Upper lobe of left lung (tissue), 6 donors: ENCODE measurements around the gene SH2B3. TPM values are rescaled to one million over a fixed set of nuclear protein-coding genes. Genes with fewer than 3 reads are reported as not detected.

ENCODE experiments used
- ATAC-seq, 2 donors: fragments of 200-7000 bp; cut with Tn5 transposase; one replicate each; pipeline ENCODE4 v1.9.1; 2022; ENCODE audit warnings: mild to moderate bottlenecking in 2 of 2, moderate library complexity in 2 of 2; ENCODE audit not compliant: low FRiP score in 2 of 2
- DNase-seq, 2 donors: peaks; one replicate each; pipeline ENCODE4 v3.0.0-alpha.2; 2019 to 2020
- H3K27ac ChIP-seq, 4 donors: fragments of 200-600 bp; sonication (generic); one replicate each; pipeline ENCODE4 v1.5.1; 2016 to 2019
- H3K27me3 ChIP-seq, 4 donors: fragments of 200-600 bp; sonication (generic); one replicate each; pipeline ENCODE4 v1.5.1; 2017 to 2019
- H3K36me3 ChIP-seq, 4 donors: fragments of 200-600 bp; sonication (generic); one replicate each; pipeline ENCODE4 v1.5.1; 2016 to 2019
- H3K4me1 ChIP-seq, 4 donors: fragments of 200-600 bp; sonication (generic); one replicate each; pipeline ENCODE4 v1.5.1; 2018 to 2019
- H3K4me3 ChIP-seq, 4 donors: fragments of 200-600 bp; sonication (generic); one replicate each; pipeline ENCODE4 v1.5.1; 2017 to 2019; ENCODE audit warnings: mild to moderate bottlenecking in 2 of 4, moderate library complexity in 1 of 4
- H3K9me3 ChIP-seq, 4 donors: fragments of 200-600 bp; sonication (generic); one replicate each; pipeline ENCODE4 v1.5.1; 2018 to 2019
- EP300 ChIP-seq, 4 donors: sonication (generic); formaldehyde crosslinking; IDR thresholded peaks; one replicate each; pipeline ENCODE4 v1.5.1; 2017; ENCODE audit warnings: antibody characterized with exemption in 4 of 4, control low read depth in 2 of 4
- POLR2A ChIP-seq, 4 donors: fragments of 450-650 bp; IDR thresholded peaks; one replicate each; pipeline ENCODE4 v1.5.1; 2016 to 2017; ENCODE audit warnings: antibody characterized with exemption in 4 of 4, mild to moderate bottlenecking in 2 of 4
- POLR2AphosphoS5 ChIP-seq, 2 donors: sonication (generic); formaldehyde crosslinking; IDR thresholded peaks; one replicate each; pipeline ENCODE4 v1.5.1; 2017; ENCODE audit warnings: antibody characterized with exemption in 2 of 2
- WGBS, 2 donors: methylation state at CpG; one replicate each; pipeline ENCODE4 v1.1.5; 2017 to 2018; 5-methylcytosine and 5-hydroxymethylcytosine counted together
- total RNA-seq, 6 donors: library from RNA; depleted of rRNA in 4 of 6; stranded (reverse); fragments of >200 nt in 4 of 6; gene quantifications; one replicate each; pipeline versions ENCODE4 v1.1.0 to v1.2.1, GENCODE V29; 2016 to 2021
- TF ChIP-seq, protein P1 (sequence below), 6 experiments: fragments of 450-650 bp in 4 of 6; fragments of 200-600 bp in 2 of 6; sonication (generic) in 2 of 6; IDR thresholded peaks; one replicate each; pipeline ENCODE4 v1.5.1; 2016 to 2019; ENCODE audit warnings: antibody characterized with exemption in 6 of 6
- donor health status: DM: no; HTN: no; CAD: no; lungs with moderate emphysema.
- donor health status: DM: no; HTN: yes; CAD: no; lungs with severe emphysema.

The SH2B3 gene
- total RNA-seq, 6 donors from 2014 or later, result 24.8 to 128 (median 52.5) TPM

DNA sequence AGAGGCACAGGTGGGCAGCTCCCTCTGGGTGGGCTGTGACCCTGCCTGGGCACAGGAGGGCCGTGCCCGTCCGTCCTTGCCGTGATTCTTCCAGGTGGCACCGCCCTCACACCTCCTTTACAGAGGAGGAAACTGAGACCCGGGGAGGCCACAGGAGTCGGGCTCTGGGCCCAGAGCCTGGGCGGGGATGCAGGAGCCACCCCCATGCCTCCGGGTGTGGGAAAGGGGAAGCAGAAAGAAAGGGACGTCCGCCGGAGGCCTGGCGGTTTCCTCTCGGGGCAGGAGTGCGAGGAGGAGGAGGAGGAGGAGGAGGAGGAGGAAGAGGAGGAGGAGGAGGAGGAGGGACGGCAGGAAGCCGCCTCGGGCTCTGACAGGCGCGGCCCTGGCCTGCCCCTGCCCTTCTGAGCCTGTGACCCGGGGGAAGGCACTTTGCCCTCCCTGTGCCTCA, 23.0 kb downstream of the SH2B3 start:
- Histone ChIP-seq H3K36me3 (peaks cover 0 to 2% (median 0%) of the 10 kb centered on the region in 4 donors), H3K4me1 (peaks cover 79 to 90% (median 87%) of the 10 kb centered on the region in 4 donors), H3K27me3 (no peaks in the 10 kb centered on the region), H3K4me3 (peak overlapping the region in 2 of 4 donors; percentile 6 to 23), H3K9me3 (no peaks in the 10 kb centered on the region), H3K27ac (peak overlapping the region; percentile 67 to 89 (median 84))
- DNase-seq (peak; percentile 73 to 79), ATAC-seq (peak; percentile 20 to 66)
- TF ChIP-seq POLR2A (IDR thresholded peaks at IDR 0.05) (no peak), POLR2AphosphoS5 (IDR thresholded peaks at IDR 0.05) (peak in 1 of 2 donors; percentile 39)
- WGBS, 2 donors, result 29 to 36% methylated on average over 6 to 21 of the region's 21 CpGs

- no peaks in the 10 kb centered on the region for H3K9me3 ChIP-seq
- peak overlapping the region; percentile 67 to 89 (median 84) for H3K27ac ChIP-seq
- ATAC-seq, result no peak
- peak overlapping the region in 2 of 4 donors; percentile 6 to 11 for H3K4me3 ChIP-seq
- DNase-seq, result peak in 1 of 2 donors; percentile 63
- peaks cover 83 to 91% (median 88%) of the 10 kb centered on the region in 4 donors for H3K4me1 ChIP-seq
- H3K36me3 ChIP-seq, result no peaks in the 10 kb centered on the region
- TF ChIP-seq EP300 (IDR thresholded peaks at IDR 0.05), result no peak
- TF ChIP-seq, protein P1, sequence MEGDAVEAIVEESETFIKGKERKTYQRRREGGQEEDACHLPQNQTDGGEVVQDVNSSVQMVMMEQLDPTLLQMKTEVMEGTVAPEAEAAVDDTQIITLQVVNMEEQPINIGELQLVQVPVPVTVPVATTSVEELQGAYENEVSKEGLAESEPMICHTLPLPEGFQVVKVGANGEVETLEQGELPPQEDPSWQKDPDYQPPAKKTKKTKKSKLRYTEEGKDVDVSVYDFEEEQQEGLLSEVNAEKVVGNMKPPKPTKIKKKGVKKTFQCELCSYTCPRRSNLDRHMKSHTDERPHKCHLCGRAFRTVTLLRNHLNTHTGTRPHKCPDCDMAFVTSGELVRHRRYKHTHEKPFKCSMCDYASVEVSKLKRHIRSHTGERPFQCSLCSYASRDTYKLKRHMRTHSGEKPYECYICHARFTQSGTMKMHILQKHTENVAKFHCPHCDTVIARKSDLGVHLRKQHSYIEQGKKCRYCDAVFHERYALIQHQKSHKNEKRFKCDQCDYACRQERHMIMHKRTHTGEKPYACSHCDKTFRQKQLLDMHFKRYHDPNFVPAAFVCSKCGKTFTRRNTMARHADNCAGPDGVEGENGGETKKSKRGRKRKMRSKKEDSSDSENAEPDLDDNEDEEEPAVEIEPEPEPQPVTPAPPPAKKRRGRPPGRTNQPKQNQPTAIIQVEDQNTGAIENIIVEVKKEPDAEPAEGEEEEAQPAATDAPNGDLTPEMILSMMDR (IDR thresholded peaks at IDR 0.05), result no peak
- no peak for TF ChIP-seq POLR2A (IDR thresholded peaks at IDR 0.05)
- TF ChIP-seq POLR2AphosphoS5 (IDR thresholded peaks at IDR 0.05), result no peak
- WGBS, 2 donors, result 38 to 57% methylated on average over 10 to 18 of the region's 21 CpGs
- H3K27me3 ChIP-seq, result no peaks in the 10 kb centered on the region
Measured at GRCh38 chr12:111429828-111430432, 24.2 kb downstream of the SH2B3 start.

- Histone ChIP-seq H3K9me3 (no peaks in the 10 kb centered on the region), H3K4me3 (peak overlapping the region in 1 of 4 donors; percentile 11), H3K4me1 (peaks cover 84 to 91% (median 88%) of the 10 kb centered on the region in 4 donors), H3K27ac (peak overlapping the region; percentile 67 to 89 (median 84)), H3K27me3 (no peaks in the 10 kb centered on the region), H3K36me3 (no peaks in the 10 kb centered on the region)
- ATAC-seq, result no peak
- TF ChIP-seq POLR2A (IDR thresholded peaks at IDR 0.05), result no peak
- TF ChIP-seq EP300 (IDR thresholded peaks at IDR 0.05), result no peak
- TF ChIP-seq, protein P1 (IDR thresholded peaks at IDR 0.05), result no peak
- no peak for TF ChIP-seq POLR2AphosphoS5 (IDR thresholded peaks at IDR 0.05)
- WGBS, 2 donors, result 28 to 31% methylated on average over 8 to 14 of the region's 17 CpGs
- DNase-seq, result peak in 1 of 2 donors; percentile 40
Measured at GRCh38 chr12:111430433-111431353, 25.0 kb downstream of the SH2B3 start.

- no peak for DNase-seq
- peak overlapping the region; percentile 67 to 89 (median 84) for H3K27ac ChIP-seq
Measured at GRCh38 chr12:111431772-111432171, 26.0 kb downstream of the SH2B3 start.

More at GRCh38 chr12:111431772-111432171, 26.0 kb downstream of the SH2B3 start:
- H3K4me1 ChIP-seq, result peaks cover 90 to 92% (median 91%) of the 10 kb centered on the region in 4 donors
- H3K9me3 ChIP-seq, result no peaks in the 10 kb centered on the region
- no peaks in the 10 kb centered on the region for H3K36me3 ChIP-seq
- no peak overlapping the region for H3K4me3 ChIP-seq
- no peak for ATAC-seq
- WGBS, 2 donors, result 81 to 90% methylated on average over 6 of the region's 6 CpGs
- TF ChIP-seq POLR2AphosphoS5 (IDR thresholded peaks at IDR 0.05) (no peak), EP300 (IDR thresholded peaks at IDR 0.05) (no peak), POLR2A (IDR thresholded peaks at IDR 0.05) (no peak)
- TF ChIP-seq, protein P1 (IDR thresholded peaks at IDR 0.05), result no peak
- H3K27me3 ChIP-seq, result no peaks in the 10 kb centered on the region
